SK-N-SH (cell line): ENCODE results near the gene TSPAN6. TPM values are rescaled to one million over a fixed set of nuclear protein-coding genes. Genes with fewer than 3 reads are reported as not detected.

ENCODE experiments used
- CTCF ChIA-PET: fragments of 300-600, 350-600 bp; formaldehyde crosslinking; extraction: SDS; loops from one replicate; lab custom pipeline; 2021; lab: Yijun Ruan, JAX
- POLR2A ChIA-PET: fragments of 350-600 bp; sonication (Branson Sonifier 250); formaldehyde crosslinking; extraction: SDS; loops from one replicate; lab custom pipeline; 2020; ENCODE audit warnings: antibody characterized with exemption, inconsistent platforms; lab: Yijun Ruan, JAX
- DNase-seq: peaks from one replicate; pipeline ENCODE4 v3.0.0; 2012
- H2AFZ ChIP-seq: fragments of 200-600 bp; sonication (generic); 2 replicates; pipeline ENCODE4 v1.8.1; 2016; ENCODE audit warnings: antibody characterized with exemption, mild to moderate bottlenecking, low read depth
- H3F3A ChIP-seq: fragments of 200-600 bp; sonication (generic); replicated peaks from 2 replicates; pipeline ENCODE3; 2016; ENCODE audit warnings: antibody characterized with exemption, mild to moderate bottlenecking; ENCODE audit not compliant: insufficient read depth
- H3K27ac ChIP-seq, 2 experiments: fragments of 200-500 bp in 1 of 2; fragments of 200-600 bp in 1 of 2; sonication (Bioruptor generic) in 1 of 2; sonication (generic), shearing (Covaris generic) in 1 of 2; 2 replicates each; pipeline versions ENCODE4 v1.5.1 to v1.6.1; 2014 to 2016; ENCODE audit warnings: low read depth in 2 of 2, inconsistent platforms in 1 of 2, low read length in 1 of 2, mild to moderate bottlenecking in 1 of 2, mixed read lengths in 1 of 2
- H3K27me3 ChIP-seq: fragments of 200-600 bp; sonication (generic), shearing (Covaris generic); 2 replicates; pipeline ENCODE4 v1.6.1; 2016; ENCODE audit warnings: mixed run types; ENCODE audit not compliant: insufficient read depth
- H3K36me3 ChIP-seq, 2 experiments: fragments of 200-500 bp in 1 of 2; fragments of 200-600 bp in 1 of 2; sonication (Bioruptor generic) in 1 of 2; sonication (generic) in 1 of 2; replicated peaks in 1 of 2; 2 replicates each; pipeline versions ENCODE3 to v1.5.1; 2014 to 2016; ENCODE audit warnings: low read length in 1 of 2, mild to moderate bottlenecking in 1 of 2; ENCODE audit not compliant: insufficient read depth in 2 of 2, control insufficient read depth in 1 of 2
- H3K4me1 ChIP-seq, 2 experiments: fragments of 200-500 bp in 1 of 2; fragments of 200-600 bp in 1 of 2; sonication (Bioruptor generic) in 1 of 2; sonication (generic), shearing (Covaris generic) in 1 of 2; 2 replicates each; pipeline versions ENCODE4 v1.5.1 to v1.6.1; 2014 to 2016; ENCODE audit warnings: low read depth in 1 of 2, low read length in 1 of 2, mixed run types in 1 of 2; ENCODE audit not compliant: insufficient read depth in 2 of 2, control insufficient read depth in 1 of 2
- H3K4me2 ChIP-seq: fragments of 200-600 bp; sonication (generic), shearing (Covaris generic); 2 replicates; pipeline ENCODE4 v1.6.1; 2017; ENCODE audit warnings: mixed run types
- H3K4me3 ChIP-seq, 2 experiments: fragments of 200-500 bp in 1 of 2; fragments of 200-600 bp in 1 of 2; sonication (Bioruptor generic) in 1 of 2; sonication (generic), shearing (Covaris generic) in 1 of 2; 2 replicates each; pipeline versions ENCODE4 v1.5.1 to v1.8.1; 2014 to 2016; ENCODE audit warnings: low read depth in 2 of 2, inconsistent platforms in 1 of 2, low read length in 1 of 2, mild to moderate bottlenecking in 1 of 2, mixed read lengths in 1 of 2, moderate library complexity in 1 of 2
- H3K79me2 ChIP-seq: fragments of 200-600 bp; sonication (generic); 2 replicates; pipeline ENCODE4 v1.8.1; 2017; ENCODE audit warnings: mild to moderate bottlenecking; ENCODE audit not compliant: insufficient read depth
- H3K9ac ChIP-seq: fragments of 200-600 bp; sonication (generic); 2 replicates; pipeline ENCODE4 v1.6.1; 2017; ENCODE audit warnings: mixed run types
- H3K9me2 ChIP-seq: fragments of 200-600 bp; sonication (generic); 2 replicates; pipeline ENCODE4 v1.6.1; 2017; ENCODE audit warnings: mixed run types
- H3K9me3 ChIP-seq: fragments of 200-600 bp; sonication (generic); 2 replicates; pipeline ENCODE4 v1.6.1; 2017; ENCODE audit warnings: mixed run types, mild to moderate bottlenecking, moderate library complexity
- H4K20me1 ChIP-seq: fragments of 200-600 bp; sonication (generic); 2 replicates; pipeline ENCODE4 v1.6.1; 2017; ENCODE audit warnings: mild to moderate bottlenecking, mixed run types; ENCODE audit not compliant: insufficient read depth
- EP300 ChIP-seq, 2 experiments: IDR thresholded peaks; 2 replicates each; pipeline versions ENCODE4 v1.4.0 to v1.6.1; 2012; ENCODE audit warnings: borderline replicate concordance in 1 of 2, low read depth in 1 of 2, low read length in 1 of 2
- FOXJ3 ChIP-seq: sonication (generic); formaldehyde crosslinking; IDR thresholded peaks from 2 replicates; pipeline ENCODE4 v1.5.1; 2020; ENCODE audit warnings: mild to moderate bottlenecking, missing genetic modification reagents
- NRF1 ChIP-seq: IDR thresholded peaks from 2 replicates; pipeline ENCODE4 v1.6.1; 2012; ENCODE audit warnings: low read depth, mild to moderate bottlenecking, low read length
- WGBS: methylation state at CpG from one replicate; pipeline ENCODE4 v1.1.6; 2017; ENCODE audit warnings: low lambda C conversion rate; 5-methylcytosine and 5-hydroxymethylcytosine counted together
- polyA plus RNA-seq, 3 experiments: library from polyadenylated mRNA; depleted of rRNA; stranded (reverse); fragments of >200 nt; gene quantifications; 2 replicates each; pipeline ENCODE4 v1.2.3, GENCODE V29; 2012
- TF ChIP-seq, protein P1 (sequence below): fragments of 150-350 bp; IDR thresholded peaks from 2 replicates; pipeline ENCODE4 v1.6.1; 2017; ENCODE audit warnings: antibody characterized with exemption, low read length, low read depth, borderline replicate concordance
- TF ChIP-seq, protein P2 (sequence below): IDR thresholded peaks from 2 replicates; pipeline ENCODE4 v1.4.0; 2012; ENCODE audit warnings: low read depth, borderline replicate concordance
- TF ChIP-seq, protein P3 (sequence below): IDR thresholded peaks from 2 replicates; pipeline ENCODE4 v1.6.1; 2012; ENCODE audit warnings: mild to moderate bottlenecking, low read depth, low read length, moderate library complexity
- TF ChIP-seq, protein P4 (sequence below): IDR thresholded peaks from 2 replicates; pipeline ENCODE4 v1.4.0; 2012; ENCODE audit warnings: low read depth

Gene TSPAN6
- polyA plus RNA-seq, 1 of the 3 experiments (the other 2 are of a cell fraction): 20.9 TPM

DNA sequence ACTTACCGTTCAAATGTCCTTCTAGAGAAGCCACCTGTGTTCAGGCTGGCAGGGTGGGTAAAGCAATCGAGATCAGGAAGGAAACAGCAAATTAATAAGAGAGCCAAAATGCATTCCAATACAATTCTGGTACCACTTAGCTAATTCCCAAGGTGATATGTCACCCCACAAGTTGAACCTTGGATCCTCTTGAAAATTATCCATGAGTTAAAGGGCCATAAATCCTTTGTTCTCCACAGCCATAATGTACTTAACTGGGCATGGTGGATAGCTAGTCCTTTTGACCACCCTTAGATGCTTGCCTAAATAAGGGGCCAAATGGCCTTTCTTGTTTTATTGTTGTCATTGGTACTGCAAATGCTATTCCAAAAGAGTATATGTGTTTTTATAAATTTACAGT is 49.9 kb downstream of the TSPAN6 start:
- ChIA-PET POLR2A (no interaction called here), CTCF (interaction anchor here (1.0 to 1.3 kb wide), 2 partner anchors 28 to 50 kb away, joined by 3 read pairs; partner anchors contain the start of gene TSPAN6)
- no peak overlapping the region for H3K4me3 ChIP-seq
- H4K20me1 ChIP-seq: no peaks in the 10 kb centered on the region
- no peak overlapping the region for H3K9ac ChIP-seq
- no peak overlapping the region for H3K4me2 ChIP-seq
- DNase-seq: no peak
- no peak overlapping the region for H2AFZ ChIP-seq
- no peak overlapping the region for H3K27ac ChIP-seq
- H3F3A ChIP-seq: no peaks in the 10 kb centered on the region
- no peaks in the 10 kb centered on the region for H3K36me3 ChIP-seq
- peaks cover 17% of the 10 kb centered on the region; the same call in 1 of the 2 replicates for H3K27me3 ChIP-seq
- H3K9me3 ChIP-seq: no peaks in the 10 kb centered on the region
- no peaks in the 10 kb centered on the region for H3K9me2 ChIP-seq
- no peaks in the 10 kb centered on the region for H3K4me1 ChIP-seq
- no peak for TF ChIP-seq FOXJ3 (CRISPR knock-in tag)
- TF ChIP-seq, protein P1, sequence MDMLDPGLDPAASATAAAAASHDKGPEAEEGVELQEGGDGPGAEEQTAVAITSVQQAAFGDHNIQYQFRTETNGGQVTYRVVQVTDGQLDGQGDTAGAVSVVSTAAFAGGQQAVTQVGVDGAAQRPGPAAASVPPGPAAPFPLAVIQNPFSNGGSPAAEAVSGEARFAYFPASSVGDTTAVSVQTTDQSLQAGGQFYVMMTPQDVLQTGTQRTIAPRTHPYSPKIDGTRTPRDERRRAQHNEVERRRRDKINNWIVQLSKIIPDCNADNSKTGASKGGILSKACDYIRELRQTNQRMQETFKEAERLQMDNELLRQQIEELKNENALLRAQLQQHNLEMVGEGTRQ: no peak
- WGBS: 7% methylated on average over 2 of the region's 2 CpGs
- no peaks in the 10 kb centered on the region for H3K79me2 ChIP-seq

DNA sequence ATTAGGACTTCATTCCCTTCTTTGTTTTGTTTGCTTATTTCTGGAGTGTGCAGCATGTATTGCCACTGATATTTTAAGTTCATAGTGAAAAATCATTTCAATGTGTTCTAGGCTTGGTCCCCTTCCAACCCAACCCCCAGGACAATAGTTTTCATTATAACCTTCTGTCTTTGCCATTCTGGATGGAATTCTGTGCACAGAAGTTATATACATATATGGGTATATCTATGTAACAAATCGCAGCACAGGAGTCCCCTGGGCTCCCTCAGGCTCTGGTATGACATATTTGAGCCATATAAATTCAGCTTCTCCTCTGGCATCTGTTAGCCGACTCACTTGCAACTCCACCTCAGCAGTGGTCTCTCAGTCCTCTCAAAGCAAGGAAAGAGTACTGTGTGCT is 52.0 kb downstream of the TSPAN6 start, which contains the start of gene TNMD:
Gene TNMD, plus strand, starts transcription at position 326 of the 400 bp plus-strand sequence. CDS start 83 bp downstream, outside the sequence.
- CTCF ChIA-PET: no interaction called here
- no peak within 1 kb of the TSS for H2AFZ ChIP-seq
- TF ChIP-seq, protein P2, sequence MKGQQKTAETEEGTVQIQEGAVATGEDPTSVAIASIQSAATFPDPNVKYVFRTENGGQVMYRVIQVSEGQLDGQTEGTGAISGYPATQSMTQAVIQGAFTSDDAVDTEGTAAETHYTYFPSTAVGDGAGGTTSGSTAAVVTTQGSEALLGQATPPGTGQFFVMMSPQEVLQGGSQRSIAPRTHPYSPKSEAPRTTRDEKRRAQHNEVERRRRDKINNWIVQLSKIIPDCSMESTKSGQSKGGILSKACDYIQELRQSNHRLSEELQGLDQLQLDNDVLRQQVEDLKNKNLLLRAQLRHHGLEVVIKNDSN: no peak
- TF ChIP-seq, protein P3, sequence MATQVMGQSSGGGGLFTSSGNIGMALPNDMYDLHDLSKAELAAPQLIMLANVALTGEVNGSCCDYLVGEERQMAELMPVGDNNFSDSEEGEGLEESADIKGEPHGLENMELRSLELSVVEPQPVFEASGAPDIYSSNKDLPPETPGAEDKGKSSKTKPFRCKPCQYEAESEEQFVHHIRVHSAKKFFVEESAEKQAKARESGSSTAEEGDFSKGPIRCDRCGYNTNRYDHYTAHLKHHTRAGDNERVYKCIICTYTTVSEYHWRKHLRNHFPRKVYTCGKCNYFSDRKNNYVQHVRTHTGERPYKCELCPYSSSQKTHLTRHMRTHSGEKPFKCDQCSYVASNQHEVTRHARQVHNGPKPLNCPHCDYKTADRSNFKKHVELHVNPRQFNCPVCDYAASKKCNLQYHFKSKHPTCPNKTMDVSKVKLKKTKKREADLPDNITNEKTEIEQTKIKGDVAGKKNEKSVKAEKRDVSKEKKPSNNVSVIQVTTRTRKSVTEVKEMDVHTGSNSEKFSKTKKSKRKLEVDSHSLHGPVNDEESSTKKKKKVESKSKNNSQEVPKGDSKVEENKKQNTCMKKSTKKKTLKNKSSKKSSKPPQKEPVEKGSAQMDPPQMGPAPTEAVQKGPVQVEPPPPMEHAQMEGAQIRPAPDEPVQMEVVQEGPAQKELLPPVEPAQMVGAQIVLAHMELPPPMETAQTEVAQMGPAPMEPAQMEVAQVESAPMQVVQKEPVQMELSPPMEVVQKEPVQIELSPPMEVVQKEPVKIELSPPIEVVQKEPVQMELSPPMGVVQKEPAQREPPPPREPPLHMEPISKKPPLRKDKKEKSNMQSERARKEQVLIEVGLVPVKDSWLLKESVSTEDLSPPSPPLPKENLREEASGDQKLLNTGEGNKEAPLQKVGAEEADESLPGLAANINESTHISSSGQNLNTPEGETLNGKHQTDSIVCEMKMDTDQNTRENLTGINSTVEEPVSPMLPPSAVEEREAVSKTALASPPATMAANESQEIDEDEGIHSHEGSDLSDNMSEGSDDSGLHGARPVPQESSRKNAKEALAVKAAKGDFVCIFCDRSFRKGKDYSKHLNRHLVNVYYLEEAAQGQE: no peak
- TF ChIP-seq, protein P4, sequence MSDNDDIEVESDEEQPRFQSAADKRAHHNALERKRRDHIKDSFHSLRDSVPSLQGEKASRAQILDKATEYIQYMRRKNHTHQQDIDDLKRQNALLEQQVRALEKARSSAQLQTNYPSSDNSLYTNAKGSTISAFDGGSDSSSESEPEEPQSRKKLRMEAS: no peak
- TF ChIP-seq NRF1: no peak
- no peak for TF ChIP-seq EP300 (IDR thresholded peaks at IDR 0.05; ENCODE audit: borderline replicate concordance in 1 of 2, low read depth in 1 of 2, low read length in 1 of 2)

More for the DNA sequence above, 52.0 kb downstream of the TSPAN6 start, which contains the start of gene TNMD:
- DNase-seq: no peak
- Histone ChIP-seq H3K4me1 (no peaks in the 10 kb centered on the region), H4K20me1 (no peaks in the 10 kb centered on the region), H3K4me3 (no peak within 1 kb of the TSS), H3K4me2 (no peak within 1 kb of the TSS), H3K27me3 (peaks cover 17% of the 10 kb centered on the region; the same call in 1 of the 2 replicates), H3K27ac (no peak within 1 kb of the TSS), H3K9me3 (no peaks in the 10 kb centered on the region), H3K36me3 (no peaks in the 10 kb centered on the region), H3K9ac (no peak within 1 kb of the TSS), H3K9me2 (no peaks in the 10 kb centered on the region), H3K79me2 (no peaks in the 10 kb centered on the region), H3F3A (no peaks in the 10 kb centered on the region)
- POLR2A ChIA-PET: no interaction called here
- WGBS: 0% methylated on average over 2 of the region's 2 CpGs

Other genes starting within 250 kb of the TSPAN6 start
- under 0.01 and 0.02 TPM in 2 replicates for gene PCDH19, start 226.5 kb downstream of the TSPAN6 start, polyA plus RNA-seq (2012; rRNA removed)
- gene TNMD, start 51.9 kb downstream of the TSPAN6 start, polyA plus RNA-seq (2012; rRNA removed): not detected in 2 replicates
- 14.5 and 18.7 TPM in 2 replicates for gene SRPX2, start 7.4 kb upstream of the TSPAN6 start, polyA plus RNA-seq (2012; rRNA removed)
- 2.3 and 3.1 TPM in 2 replicates for gene SYTL4, start 95.3 kb upstream of the TSPAN6 start, polyA plus RNA-seq (2012; rRNA removed)
- gene CSTF2, start 183.6 kb upstream of the TSPAN6 start, polyA plus RNA-seq (2012; rRNA removed): 33.1 and 34.2 TPM in 2 replicates
- not detected in 2 replicates for gene NOX1, start 237.6 kb upstream of the TSPAN6 start, polyA plus RNA-seq (2012; rRNA removed)